ENCODE data around the gene PHACTR3.

The PHACTR3 gene

DNA sequence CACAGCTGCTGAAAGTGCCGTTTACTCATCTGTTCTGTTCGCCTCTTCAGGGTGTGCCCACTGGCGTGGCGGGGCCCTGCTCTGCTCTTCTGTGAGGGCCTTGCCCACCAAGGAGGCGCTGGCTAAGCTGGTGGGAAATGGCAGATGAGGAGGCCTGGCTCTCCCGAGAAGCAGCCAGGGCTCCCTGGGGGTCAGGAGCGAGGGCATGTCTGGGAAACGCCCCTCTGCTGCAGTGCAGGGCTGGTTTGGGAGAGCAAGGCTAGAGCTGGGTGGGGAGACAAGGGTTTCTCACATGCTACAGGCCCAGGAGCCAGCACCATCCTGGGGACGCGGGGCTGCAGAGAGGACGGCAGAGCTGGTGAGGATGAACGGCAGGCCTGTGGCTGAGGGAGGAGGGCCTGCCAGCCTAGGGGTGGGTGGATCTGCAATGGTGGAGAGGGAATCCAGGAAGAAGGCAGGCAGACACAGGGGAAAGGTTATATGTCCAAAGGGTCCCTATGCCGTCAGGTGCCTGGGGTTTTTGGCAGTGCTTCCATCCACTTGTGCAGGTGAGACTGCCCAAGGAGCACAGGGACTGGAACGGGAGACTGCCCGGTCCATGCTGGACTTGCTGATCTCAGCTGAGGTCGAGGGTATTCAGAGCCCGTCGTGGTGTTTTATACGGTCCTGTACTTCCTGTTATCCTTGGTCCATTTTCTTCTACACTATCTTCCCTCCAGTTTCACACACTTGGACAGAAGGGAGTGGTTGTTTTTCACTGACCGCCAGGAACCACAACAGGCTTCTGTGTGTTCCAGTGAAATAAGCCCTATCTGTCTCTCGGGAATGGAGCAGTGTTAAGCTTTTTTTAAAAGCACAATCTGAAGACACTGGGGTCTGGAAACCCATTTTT, 209.9 kb downstream of the PHACTR3 start:
- H3K4me3 ChIP-seq (ENCODE audit: low read length) = no peak overlapping the region
- no peak for TF ChIP-seq CTCF (conservative IDR thresholded peaks at IDR 0.05; ENCODE audit: low read length)
- DNase-seq (ENCODE audit: low read depth) = no peak

DNA sequence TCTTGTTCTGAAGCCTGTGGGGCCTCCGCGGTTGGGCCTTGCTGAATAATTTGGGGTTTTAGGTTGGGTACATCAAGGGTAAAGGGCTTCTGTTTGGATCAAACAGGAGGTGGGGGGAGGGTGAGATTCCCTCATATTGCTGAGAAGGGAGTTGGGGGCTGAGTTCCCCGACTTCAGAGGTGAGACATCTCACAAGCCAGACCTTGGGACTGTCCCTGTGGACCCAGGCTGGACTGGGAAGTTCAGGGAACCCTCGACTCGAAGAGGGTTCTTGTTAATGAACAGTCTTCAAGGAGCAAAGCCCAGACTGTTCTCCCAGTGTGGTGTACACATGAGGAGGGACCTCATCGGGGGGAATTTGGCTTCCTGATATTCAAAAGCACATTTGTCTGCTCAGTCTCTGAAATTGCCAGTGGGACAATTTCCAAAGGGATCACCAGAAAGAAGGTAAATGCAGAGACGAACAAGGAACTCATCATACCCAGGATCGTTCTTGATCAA, 210.6 kb downstream of the PHACTR3 start:
- H3K4me3 ChIP-seq (ENCODE audit: low read length) = no peak overlapping the region
- no peak for TF ChIP-seq CTCF (conservative IDR thresholded peaks at IDR 0.05; ENCODE audit: low read length)
- no peak for DNase-seq (ENCODE audit: low read depth)

DNA sequence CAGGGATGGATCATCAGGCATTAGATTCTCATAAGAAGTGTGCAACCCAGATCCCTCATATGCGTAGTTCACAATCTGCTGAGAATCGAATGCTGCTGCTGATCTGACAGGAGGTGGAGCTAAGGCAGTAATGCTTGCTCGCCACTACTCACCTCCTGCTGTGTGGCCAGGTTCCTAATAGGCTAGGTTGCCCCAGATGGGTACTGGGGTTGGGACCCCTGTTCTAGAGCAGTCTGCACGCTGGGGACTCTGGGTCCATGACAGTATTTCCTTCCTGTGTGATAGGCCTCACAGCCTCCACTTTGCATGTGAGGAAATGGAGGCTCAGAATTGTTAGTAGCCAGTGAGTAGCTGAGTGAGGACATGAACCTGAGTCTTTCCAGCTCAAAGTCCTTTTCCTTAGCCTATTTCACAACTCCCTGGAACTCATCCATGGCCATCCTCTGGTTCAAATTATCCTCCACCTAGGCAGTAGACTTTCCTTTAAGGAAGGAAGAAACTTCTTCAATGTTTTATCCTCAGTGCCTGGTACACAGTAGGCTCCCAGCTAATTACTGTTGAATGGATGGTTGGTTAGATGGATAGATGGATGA, 211.9 kb downstream of the PHACTR3 start:
- no peak for DNase-seq (ENCODE audit: low read depth)
- TF ChIP-seq CTCF (conservative IDR thresholded peaks at IDR 0.05; ENCODE audit: low read length) = no peak
- no peak overlapping the region for H3K4me3 ChIP-seq (ENCODE audit: low read length)

- H3K4me3 ChIP-seq (ENCODE audit: low read length) = no peak overlapping the region
- TF ChIP-seq CTCF (conservative IDR thresholded peaks at IDR 0.05; ENCODE audit: low read length) = no peak
- DNase-seq (ENCODE audit: low read depth) = no peak
Observed at GRCh38 chr20:59817406-59817805, 213.1 kb downstream of the PHACTR3 start.

DNA sequence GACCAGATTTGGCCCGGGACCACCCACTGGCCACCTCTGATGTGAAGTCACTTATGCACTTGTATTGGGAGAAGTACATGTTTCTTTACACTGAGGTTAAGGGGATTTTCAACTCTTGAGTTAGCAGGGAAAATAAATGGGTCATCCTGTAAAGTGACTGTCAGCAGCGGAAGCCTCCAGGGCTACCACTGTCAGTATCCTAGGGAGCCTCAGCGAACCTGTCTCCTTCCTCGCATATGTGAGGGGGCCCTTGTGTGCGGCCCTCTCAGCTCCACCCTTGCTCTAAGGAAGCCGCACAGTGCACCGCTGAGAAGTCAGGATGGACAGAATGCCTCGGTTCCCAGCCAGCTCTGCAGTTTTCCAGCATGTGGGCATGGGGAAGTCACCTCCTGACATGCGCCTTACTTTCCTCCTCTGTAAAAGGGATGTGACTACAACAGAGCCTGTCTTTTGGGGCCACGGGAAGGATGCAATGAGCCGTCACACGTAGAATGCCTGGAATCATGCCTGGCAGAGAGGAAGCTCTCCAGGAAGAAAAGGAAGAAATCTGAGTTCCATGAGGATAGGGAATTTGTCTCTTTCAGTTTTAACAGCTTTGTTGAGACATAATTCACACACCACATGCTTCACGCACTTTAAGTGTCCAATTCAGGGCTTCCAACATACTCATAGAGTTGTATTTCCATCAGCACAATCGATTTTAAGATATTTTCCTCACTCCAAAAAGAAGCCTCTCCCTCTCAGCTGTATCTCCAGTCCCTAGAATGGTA, 213.7 kb downstream of the PHACTR3 start:
- H3K4me3 ChIP-seq (ENCODE audit: low read length) = no peak overlapping the region
- TF ChIP-seq CTCF (conservative IDR thresholded peaks at IDR 0.05; ENCODE audit: low read length) = no peak
- DNase-seq (ENCODE audit: low read depth) = no peak

DNA sequence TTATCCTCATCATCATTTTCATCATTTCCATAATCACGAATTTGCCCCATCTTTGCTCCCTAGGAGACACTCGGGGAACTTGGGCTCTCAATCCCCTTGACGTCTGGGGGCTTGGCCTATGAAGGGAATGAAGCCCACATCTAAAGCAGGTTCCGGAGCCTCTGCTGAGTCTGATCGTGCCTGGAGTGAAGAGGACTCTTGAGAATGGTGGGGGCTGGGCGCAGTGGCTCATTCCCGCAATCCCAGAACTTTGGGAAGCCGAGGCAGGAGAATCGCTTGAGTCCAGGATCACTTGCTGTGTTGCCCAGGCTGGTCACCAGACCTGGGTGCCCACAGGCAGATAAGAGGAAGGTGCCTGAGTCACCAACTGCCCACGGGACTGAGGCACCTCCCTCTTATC, 214.6 kb downstream of the PHACTR3 start:
- TF ChIP-seq CTCF (conservative IDR thresholded peaks at IDR 0.05; ENCODE audit: low read length) = no peak
- no peak for DNase-seq (ENCODE audit: low read depth)
- H3K4me3 ChIP-seq (ENCODE audit: low read length) = no peak overlapping the region
